ENCODE data around the gene TESK2.
"Not testable (repeated sequence)": the region's sequence is repeated elsewhere in the genome, so short reads cannot be mapped to it uniquely, and the experiment has no call there.

The TESK2 gene

DNA sequence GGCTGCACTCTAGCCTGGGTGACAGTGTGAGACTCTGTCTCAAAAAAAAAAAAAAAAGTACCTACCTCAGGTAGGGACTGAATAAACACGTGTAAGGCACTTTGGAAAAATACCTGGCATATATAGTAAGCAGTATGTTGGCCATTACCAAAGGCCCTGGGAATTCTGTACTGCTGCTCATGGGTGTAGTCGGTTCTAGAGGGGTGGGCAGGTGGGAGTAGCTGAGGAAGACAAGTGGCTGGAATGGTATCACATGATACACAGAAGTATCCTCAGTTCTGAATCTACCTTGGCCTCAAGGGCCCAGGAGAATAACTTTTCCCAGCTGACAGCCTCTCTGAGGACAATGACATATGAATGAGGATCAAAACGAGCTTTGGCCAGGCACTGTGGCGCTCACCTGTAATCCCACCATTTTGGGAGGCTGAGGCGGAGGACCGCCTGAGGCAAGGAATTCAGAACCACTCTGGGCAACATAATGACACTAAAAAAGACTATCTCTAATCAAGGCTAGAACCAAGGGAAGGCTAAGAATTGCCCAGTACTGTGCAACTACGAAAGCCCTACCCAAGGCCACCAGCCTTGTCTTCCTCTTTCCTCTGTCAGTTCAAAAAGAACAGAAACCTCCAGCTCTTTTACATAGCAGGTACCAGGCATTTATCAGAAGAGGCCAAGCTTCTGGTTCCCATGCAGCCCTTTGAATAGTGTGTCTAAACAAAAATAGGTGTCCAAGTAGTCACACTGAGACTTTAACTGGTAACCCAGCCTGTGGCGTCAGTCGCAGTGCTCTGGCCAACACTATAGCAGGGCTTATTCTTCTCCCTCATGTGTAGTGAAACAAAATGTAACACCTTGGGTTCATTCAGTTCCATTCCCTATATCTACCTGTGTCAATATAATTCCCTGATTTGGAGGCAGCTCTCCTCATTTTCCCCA lies 19.3 kb upstream of the TESK2 start:
- DNase-seq (ENCODE audit: low spot score): no peak

DNA sequence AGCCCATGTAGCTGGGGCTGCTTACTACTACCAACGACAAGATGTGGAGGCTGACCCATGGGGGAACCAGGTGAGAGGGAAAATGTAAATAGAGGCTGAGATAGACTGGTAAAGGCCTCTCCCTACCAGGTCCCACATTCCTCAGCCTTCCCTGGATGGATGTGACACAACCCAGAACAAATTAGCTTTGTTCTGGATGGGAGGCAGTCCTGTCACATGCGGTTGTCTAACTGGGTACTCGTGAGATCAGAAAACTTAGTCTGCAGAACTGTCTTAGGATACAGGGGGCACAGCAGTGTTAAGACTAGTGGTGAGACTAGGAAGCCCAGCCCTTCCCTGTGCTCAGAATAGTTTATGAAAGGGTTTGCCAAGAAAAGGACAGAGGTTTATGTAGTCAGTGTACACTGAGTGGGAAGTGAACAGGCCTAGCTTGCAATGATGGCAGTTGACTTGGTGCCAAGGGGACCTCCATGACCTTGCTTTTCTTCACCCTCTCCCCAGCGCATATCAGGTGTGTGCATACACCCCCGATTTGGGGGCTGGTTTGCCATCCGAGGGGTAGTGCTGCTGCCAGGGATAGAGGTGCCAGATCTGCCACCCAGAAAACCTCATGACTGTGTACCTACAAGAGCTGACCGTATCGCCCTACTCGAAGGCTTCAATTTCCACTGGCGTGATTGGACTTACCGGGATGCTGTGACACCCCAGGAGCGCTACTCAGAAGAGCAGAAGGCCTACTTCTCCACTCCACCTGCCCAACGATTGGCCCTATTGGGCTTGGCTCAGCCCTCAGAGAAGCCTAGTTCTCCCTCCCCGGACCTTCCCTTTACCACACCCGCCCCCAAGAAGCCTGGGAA lies 17.6 kb upstream of the TESK2 start:
- no peak for DNase-seq (ENCODE audit: low spot score)

DNA sequence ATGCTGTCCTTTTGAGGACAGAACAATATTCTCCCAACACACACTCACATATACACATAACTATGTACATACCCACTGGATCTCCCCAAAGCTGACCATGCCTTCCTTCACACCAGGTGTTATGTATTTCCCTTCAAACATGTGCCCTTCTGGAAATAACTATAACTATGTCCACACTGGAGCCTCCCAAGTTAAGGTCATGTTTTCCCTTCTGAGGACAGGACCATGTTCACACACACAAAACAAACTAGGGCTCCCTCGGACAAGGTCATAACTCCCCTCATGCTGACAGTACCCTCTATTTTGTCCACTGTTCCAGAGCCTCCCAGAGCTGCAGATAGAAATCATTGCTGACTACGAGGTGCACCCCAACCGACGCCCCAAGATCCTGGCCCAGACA lies 16.9 kb upstream of the TESK2 start:
- no peak for DNase-seq (ENCODE audit: low spot score)

DNA sequence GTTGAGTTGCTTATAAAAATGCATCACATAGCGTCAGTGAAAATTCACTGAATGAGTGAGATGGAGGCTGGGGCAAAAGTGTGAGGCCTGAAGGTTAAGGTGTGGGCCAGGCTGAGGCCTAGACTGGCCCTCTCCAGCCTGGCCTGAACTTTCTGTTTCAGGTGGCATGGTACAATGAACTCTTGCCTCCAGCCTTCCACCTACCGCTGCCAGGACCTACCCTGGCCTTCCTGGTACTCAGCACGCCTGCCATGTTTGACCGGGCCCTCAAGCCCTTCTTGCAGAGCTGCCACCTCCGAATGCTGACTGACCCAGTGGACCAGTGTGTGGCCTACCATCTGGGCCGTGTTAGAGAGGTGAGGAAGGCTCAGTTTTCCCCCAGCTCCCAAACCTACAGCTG lies 16.2 kb upstream of the TESK2 start:
- DNase-seq (ENCODE audit: low spot score): no peak

DNA sequence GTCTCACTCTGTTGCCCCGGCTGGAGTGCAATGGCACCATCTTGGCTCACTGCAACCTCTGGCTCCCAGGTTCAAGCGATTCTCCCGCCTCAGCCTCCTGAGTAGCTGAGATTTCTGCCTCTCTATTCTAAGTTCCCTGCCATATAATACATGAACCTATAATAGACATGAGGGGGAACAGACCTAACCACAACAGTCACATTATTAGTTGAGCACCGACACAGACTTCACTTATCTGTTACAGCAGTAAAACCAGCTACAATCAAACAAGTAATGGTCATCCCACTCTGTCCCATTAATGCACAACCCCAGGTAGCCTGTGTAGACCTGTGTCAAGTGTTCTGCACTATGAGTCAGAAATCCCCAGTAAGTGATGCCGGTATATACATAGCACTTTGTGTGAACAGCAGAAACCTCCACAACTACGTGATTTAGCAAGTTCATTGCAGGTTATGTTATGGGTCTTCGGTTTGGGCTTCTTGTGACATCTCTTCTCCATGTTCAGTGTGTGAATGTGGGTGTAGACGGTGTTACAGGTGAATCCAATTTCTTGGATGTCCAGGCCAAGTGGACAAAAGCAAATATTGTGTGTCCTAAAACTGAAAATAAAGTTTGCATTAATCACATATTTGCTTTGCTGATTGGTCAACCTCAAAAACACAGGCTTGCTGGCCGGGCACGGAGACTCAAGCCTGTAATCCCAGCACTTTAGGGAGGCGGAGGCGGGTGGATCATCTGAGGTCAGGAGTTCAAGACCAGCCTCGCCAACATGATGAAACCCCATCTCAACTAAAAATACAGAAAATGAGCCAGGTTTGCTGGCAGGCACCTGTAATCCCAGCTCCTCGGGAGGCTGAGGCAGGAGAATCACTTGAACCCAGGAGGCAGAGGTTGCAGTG lies 12.7 kb upstream of the TESK2 start:
- DNase-seq (ENCODE audit: low spot score): no peak

DNA sequence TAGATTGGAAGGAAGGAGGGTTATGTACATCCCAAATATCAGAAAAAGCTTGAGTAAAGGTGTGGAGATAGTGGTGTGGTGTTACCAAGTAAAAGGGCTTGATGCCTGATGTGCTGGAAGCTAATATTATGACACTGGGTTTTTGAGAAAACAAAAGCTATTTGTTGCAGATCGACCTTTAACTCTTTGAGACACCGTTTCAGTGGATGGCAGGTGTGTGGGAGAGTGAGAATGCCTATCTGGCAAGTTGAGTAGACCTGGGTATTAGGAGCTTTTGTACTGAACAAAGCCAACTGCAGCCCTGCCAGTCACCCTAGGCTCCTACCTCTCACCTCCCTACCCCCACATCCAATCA lies 10.5 kb upstream of the TESK2 start:
- DNase-seq (ENCODE audit: low spot score): no peak

DNA sequence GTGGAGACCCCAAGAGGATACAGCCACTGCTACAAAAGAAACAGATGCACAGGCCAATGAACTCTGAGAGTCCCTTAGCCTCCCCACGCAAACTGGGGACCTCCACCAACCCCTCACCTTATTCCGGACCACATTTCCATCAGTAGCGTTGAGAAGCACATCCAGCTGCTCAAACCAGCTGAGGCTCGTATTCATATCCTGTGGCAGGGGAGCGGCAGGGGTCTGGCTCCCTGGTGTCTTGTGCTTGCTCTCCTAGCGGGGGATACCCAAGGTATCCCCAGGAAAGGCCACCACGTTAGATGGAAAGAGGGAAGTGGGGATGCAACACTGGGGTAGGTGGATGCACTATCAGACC lies 8.4 kb upstream of the TESK2 start:
- DNase-seq (ENCODE audit: low spot score): peak; percentile 37

DNA sequence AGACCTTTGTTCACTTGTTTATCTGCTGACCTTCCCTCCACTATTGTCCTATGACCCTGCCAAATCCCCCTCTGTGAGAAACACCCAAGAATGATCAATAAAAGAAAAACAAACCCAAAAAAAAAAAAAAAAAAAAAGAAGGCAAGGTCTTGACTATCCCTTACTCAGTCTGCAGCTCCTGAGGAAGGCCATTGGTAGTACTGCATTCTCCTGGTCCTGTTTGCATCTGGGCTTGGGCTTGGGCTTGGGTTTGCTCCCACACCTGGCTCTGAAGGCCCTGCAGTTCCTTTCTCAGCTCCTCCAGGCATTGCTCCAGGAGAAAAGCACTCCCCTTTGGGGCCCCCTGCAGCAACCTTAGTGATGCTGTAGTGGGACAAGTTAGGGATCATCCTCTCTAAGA lies 7.3 kb upstream of the TESK2 start:
- no peak for DNase-seq (ENCODE audit: low spot score)

DNA sequence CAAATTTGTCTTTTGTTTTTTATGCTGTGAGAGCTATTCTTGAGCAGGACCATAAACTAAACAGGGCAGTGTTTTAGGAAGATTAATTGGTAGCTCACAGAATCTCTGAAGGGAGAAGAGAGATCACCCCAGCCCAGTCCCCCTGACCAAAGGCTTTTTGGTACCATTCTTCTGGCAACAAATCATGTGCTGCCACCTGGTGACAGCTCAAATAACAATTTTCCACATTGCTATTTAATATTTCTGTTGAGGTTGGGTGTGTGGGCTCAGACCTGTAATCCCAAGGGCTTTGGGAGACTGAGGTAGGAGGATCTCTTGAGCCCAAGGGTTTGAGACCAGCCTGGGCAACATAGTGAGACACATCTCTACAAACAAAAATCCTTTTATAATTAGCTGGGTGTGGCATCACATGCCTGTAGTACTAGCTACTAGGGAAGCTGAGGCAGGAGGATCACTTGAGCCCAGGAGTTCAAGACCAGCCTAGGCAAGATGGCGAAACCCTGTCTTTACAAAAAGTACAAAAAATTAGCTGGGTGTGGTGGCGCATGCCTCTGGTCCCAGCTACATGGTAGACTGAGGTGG lies 2.2 kb upstream of the TESK2 start:
- DNase-seq (ENCODE audit: low spot score): peak; percentile 67

DNA sequence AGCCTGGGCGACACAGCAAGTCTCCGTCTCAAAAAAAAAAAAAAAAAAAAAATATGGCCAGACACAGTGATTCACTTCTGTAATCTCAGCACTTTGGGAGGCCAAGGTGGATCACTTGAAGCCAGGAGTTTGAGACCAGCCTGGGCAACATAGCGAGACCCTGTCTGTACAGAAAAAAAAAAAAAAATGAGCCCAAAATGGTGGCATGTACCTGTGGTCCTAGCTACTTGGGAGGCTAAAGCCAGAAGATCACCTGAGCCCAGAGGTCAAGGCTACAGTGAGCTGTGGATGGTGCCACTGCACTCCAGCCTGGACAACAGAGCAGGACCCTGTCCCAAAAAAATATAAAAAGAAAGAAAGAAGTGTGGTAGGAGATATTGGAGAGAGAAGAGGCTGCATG lies 1.7 kb upstream of the TESK2 start:
- no peak for DNase-seq (ENCODE audit: low spot score)

DNA sequence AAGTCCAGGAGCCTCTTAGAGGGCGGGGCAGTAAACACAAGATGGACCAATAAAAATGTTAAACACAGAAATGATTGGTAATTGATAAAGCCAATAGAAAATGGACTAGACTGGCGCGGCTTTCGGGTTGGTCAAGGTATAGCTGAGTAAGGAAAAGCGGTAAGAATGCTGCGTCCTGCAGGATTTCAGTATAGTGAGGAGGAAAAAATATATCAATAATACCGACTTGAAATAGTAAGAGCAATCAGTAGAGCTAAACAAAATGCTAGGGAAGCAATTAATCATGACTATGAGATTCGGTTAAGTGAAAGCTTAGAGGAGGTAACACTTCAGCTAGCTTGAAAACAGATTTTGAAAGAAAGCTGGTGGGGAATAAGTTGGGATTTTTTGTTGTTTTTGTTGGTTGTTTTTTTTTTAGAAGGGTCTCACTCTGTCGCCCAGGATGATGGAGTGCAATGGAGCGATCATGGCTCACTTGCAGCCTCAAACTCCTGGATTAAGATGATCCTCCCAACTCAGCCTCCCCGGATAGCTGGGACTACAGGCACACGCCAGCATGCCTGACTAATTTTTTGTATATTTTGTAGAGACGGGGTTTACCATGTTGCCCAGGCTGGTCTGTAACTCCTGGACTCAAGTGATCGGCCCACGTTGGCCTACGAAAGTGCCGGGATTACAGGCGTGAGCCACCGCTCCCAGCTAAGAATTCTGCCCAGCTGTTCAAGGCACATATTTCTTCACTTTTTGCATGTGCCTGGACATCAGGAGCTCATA lies 711 bp upstream of the TESK2 start:
- no peak for DNase-seq (ENCODE audit: low spot score)

DNA sequence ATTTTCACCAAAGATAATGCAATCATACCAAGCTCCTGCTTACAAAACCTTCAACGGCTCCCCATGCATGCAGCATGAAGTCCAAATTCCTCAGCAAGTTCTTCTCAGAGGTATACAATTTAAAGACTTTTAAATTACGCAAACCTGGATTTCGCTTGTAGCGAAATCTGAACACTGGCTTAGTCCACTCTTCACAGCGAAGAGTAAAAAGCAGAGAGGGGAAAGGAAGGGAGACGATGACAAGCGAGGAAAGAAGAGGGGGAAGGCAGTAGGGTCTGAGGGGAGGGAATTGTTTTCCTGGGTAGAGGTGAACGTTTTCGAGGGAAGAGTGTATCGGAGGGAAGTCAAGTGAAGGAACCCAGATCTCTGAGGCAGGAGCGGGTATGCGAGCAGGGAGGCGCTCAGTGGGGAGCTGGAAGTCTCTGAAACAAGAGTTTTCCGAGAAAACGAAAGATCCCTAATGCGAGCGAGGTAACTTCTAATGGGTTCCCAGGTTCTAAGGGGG lies 790 bp downstream of the TESK2 start:
- no peak for DNase-seq (ENCODE audit: low spot score)

DNA sequence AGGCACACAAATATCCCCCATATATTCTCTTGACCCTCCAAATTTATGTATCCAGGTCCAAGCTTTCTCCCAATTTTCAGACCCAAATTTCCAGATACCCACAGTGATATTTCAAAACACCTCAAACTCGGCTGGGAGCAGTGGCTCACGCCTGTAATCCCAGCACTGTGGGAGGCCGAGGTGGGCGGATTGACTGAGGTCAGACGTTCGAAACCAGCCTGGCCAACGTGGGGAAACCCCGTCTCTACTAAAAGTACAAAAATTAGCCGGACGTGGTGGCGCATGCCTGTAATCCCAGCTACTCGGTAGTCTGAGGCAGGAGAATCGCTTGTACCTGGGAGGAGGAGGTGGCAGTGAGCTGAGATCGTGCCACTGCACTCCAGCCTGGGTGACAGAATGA lies 1.6 kb downstream of the TESK2 start:
- not testable (repeated sequence) for DNase-seq (ENCODE audit: low spot score)

DNA sequence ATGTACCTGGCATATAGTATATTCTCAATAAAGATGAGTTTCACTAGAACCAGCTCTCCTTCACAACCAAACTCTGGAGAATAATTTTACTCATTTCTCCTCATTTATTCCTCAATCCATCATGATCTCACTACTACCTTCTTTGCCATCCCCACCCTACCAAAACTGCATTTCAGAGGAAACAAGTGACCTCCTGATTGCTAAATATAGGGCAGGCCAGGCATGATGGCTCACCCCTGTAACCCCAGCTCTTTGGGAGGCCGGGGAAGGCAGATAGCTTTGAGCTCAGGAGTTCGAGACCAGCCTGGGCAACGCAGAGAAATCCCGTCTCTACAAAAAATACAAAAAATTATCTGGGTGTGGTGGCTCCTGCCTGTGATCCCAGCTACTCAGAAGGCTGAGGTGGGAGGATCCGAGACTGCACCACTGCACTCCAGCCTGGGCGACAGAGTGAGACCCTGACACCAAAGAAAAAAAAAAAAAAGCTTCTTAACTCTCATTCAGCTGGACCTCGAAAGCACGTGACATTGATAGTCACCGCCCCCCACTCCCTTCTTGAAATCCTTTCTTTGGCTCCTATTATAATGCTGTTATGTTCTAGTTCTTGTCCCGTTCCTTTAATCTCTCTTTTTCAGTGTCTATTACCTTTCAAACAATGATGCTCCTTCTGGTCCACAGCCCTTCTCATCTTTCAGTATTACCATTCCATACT lies 2.1 kb downstream of the TESK2 start:
- DNase-seq (ENCODE audit: low spot score): no peak

DNA sequence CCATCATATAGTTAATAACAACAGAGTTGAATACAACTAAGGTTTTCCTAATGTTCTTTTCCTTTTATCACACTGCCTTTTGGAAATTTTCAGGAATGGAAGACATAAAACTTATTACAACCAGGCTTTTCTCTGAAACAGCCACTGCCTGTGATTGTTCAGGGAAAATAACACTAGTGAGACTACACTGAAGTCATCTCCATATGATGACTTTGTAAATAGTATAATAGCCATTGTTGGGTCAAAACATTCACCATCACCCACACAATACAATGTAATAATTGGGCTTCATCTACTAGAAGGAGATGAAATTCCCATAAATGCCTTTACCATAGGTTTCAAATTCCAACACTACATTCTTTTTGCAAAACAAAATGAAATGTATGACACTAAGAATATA lies 5.0 kb downstream of the TESK2 start:
- no peak for DNase-seq (ENCODE audit: low spot score)

DNA sequence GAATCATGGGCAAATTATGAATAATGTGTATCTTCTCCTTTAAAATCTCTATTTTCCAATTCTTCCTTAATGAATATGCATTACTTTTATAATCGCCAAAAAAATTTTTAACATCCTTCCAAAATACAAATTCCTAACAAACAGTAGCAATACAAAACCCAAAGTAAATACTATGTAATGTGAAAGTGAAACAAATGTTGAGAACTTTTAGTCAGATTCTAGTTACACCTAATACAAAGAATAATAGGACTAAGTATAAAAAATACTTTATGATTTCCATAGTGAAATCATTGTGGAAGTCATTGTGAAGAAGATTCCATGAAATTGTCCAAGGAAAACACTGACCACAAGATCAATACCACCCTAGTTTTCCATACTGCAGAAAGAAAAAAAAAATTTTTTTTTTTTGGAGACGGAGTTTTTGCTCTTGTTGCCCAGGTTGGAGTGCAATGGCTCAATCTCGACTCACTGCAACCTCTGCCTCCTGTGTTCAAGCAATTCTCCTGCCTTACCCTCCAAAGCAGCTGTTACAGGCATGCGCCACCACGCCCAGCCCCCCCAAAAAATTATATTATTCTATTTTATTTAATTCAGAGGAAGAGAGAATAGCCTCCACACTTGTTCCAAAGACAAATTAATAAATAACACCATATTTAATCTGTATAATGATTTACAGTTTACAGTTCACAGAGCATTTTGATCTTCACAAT lies 11.8 kb downstream of the TESK2 start:
- DNase-seq (ENCODE audit: low spot score): no peak

DNA sequence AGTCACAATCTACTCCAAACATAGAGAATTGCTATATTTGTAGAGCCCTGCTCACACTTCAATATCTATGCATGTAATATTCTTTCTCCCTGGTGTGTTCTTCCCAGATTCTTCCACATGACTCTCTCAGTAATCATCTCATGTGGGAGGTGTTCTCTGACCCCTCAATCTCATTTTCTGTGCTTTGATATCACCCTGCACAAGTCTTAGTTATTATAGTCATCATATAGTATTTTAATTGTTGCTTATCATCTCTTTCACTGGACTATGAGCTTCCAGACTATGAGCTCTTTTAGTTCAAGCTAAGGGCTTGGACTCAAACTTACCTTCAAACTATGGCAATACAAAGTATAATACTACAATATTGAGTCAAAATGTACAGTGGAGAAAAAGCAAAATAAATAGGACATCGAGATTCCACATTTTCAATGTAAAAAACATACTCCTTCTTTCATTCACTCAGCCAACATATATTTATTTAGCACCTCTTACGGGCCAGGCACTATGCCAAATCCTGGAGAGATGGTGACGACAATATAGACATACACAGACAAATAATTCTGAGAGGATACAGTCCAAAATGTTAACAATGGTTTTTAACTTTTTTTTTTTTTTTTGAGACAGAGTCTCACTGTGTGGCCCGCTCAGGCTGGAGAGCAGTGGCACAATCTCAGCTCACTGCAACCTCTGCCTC lies 12.7 kb downstream of the TESK2 start:
- no peak for DNase-seq (ENCODE audit: low spot score)

DNA sequence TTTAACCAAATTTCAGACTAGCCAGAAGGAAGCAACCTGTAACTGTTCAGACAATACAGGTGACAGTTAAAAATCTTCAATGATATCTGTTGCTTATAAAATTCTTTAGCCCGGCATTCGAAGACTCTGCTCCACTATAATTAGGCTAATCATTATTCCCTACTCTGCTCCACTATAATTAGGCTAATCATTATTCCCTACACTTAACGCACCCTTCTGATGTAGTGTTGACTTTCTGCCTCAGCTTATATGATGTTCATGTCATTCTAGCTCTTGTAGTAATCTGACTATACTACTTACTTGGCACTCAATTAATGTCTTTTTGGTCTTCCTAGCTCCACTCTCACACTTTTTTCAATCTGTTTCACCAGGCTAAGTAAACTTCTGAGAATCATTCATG lies 13.3 kb downstream of the TESK2 start:
- no peak for DNase-seq (ENCODE audit: low spot score)

DNA sequence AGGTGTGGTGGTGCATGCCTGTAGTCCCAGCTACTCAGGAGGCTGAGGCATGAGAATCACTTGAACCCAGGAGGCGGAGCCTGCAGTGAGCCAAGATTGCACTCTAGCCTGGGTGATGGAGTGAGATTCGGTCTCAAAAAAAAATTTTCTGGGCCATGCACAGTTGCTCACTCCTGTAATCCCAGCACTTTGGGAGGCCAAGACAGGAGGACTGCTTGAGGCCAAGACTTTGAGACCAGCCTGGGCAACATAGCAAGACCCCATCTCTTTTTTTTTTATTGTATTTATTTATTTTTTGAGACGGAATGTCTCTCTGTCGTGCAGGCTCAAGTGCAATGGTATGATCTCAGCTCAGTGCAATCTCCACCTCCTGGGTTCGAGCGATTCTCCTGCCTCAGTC lies 16.8 kb downstream of the TESK2 start:
- not testable (repeated sequence) for DNase-seq (ENCODE audit: low spot score)
